GM12892 (cell line): ENCODE results near the gene AAMP.

Experiments used
- DNase-seq: peaks from one replicate; pipeline ENCODE4 v3.0.0; 2011; ENCODE audit not compliant: insufficient read length
- FAIRE-seq: peaks from 2 replicates; lab custom pipeline; 2011; peaks lifted over from hg19 to GRCh38; lab: Jason Lieb, UNC
- POLR2A ChIP-seq: IDR thresholded peaks from 2 replicates; pipeline ENCODE4 v1.6.1; 2011; ENCODE audit warnings: low read depth, low read length, control low read depth
- POLR2AphosphoS5 ChIP-seq: IDR thresholded peaks from 2 replicates; pipeline ENCODE4 v1.6.1; 2011; ENCODE audit warnings: low read depth, low read length, control low read depth
- TAF1 ChIP-seq: IDR thresholded peaks from 2 replicates; pipeline ENCODE4 v1.6.1; 2011; ENCODE audit warnings: low read depth, mild to moderate bottlenecking, control low read depth, low read length, borderline replicate concordance

The AAMP gene

DNA sequence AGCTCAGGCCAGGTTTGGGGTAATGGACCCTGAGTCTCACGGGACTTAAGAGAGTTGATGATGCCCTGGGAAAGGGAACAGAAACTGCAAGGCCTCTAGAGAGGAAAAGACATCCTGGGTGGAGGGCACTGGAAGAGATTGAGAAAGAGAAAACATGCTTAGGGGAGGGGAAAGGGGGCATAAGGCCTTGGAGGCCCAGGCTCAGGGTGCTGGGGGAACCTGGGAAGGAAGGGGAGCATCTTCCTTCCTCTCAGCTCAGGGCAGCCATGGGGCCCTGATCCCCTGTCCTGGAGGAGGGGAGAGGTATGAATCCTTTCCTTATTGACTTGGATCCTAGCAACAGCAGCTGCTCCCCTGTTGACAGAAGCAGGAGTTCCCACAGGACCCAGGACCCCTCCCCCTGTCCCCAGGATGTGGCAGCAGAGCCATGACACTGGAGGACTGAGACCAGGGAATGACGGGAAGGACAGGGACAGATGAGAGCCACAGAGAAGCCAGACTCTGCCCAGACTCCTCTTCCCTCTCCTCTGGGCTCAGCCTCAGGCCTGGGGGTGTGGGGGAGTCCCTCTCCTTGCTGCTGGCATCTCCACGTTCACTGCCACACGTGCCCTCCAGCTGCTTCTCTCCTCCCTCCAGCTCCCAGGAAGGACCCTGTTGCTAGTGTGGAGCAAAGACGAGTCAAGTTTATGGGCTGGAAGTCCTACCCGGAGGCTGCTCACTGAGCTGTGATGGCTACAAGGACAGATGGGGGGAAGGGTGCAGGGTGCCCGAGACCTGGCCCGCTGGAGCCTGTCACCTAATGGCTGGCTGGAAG is 8.3 kb downstream of the AAMP start:
- TF ChIP-seq TAF1 (no peak), POLR2AphosphoS5 (no peak), POLR2A (no peak)
- no peak for DNase-seq

DNA sequence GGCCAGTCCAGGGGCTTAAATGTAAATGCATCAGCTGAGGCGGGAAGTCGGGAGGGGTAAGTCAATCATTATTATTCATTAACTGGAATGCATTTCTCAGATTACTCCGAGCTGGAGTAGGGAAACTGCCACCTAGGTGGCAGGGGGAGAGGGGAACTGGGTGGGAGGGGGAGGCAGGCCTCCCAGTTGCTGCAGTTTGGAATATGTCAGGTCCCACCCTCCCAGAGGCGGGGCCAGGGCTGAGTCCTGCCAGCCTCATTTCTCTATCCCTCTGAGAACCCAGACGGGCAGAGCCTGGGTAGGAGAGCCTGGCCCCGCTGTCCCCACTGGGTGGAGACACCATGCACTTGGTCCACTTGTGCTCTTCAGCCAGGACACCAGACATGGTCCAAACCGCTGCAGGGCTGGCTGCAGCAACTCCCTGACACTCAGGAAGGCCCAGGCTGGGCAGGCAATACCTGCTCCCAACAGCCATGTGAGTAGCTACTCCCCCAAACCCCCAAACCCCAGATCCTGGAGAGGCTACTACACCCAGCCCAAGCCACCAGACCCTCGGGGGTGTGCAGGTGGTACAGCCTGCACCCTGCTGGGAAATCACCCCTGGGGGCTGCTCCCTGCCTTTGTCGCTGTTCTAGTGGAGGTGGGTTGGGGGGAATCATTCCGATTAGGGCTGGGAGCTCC is 9.1 kb downstream of the AAMP start, which contains the start of gene GPBAR1:
Gene GPBAR1, plus strand, starts transcription at position 274 of the 681 bp plus-strand sequence. CDS start 1,710 bp downstream, outside the sequence.
- FAIRE-seq = no peak

More for the DNA sequence above, 8.3 kb downstream of the AAMP start:
- no peak for FAIRE-seq

DNA sequence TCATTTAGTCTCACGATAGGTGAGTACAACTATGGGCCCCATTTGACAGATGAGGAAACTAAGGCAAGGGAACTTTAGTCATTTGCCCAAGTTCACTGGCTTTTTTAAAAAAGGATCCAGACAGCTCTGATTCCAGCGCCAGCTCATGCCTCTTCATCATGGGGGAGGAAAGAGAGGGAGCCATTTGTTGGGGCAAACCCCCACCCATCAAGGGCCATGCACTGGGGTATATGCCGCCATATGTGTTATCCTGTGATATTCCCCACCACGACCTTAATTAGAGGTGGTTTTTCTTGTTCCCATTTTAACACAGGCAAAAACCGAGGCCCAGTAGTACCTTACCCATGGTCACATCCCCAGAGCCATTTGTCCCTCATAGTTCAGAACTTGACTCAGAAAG is 9.8 kb downstream of the AAMP start:
- DNase-seq (no peak), FAIRE-seq (no peak)
- TF ChIP-seq TAF1 (no peak), POLR2A (no peak), POLR2AphosphoS5 (no peak)

More for the DNA sequence above, 9.1 kb downstream of the AAMP start, which contains the start of gene GPBAR1:
- no peak for TF ChIP-seq POLR2AphosphoS5
- TF ChIP-seq POLR2A = no peak
- TF ChIP-seq TAF1 = no peak
- no peak for DNase-seq

DNA sequence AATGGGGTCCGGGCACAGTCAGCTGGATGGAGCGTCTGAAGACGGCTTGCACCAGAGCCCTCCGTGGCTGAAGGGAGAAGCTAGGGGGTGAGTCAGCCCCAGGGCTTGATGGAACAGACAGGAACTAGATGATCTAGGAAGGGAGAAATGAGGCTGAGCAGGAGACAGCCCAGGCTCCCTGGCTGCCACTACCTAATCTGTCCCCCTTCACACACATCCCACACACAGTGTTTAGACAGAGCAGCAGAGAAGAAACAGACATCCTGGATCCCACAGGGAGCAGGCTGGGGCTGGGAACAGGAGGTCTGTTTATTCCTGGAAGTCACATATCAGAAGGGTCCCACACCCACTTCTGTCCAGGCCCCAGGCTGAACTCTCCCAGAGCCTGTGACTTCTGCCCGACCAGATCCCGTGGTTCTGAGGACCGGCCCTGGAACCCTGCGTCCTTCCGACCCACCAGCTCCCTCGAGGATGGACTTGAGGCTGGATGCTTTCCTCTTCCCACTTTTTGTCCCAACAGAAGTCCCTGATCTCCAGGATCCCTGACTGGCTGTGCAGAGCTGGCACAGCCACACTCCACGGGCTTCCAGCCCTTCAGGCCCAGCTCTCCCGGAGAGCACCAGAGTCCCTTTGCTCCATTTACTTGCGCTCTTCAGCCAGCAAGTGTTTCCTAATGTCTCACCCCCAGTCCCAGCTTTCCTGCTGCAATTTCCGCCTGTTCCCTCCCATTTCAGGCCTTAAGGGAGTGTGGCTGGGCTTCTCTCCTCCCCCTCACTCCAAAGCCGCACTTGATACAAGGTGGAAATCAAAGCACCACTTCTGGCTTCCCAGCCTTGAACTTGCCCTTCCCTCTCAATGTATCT is 10.6 kb downstream of the AAMP start:
- FAIRE-seq (no peak), DNase-seq (no peak)
- TF ChIP-seq POLR2A (no peak), POLR2AphosphoS5 (no peak), TAF1 (no peak)

DNA sequence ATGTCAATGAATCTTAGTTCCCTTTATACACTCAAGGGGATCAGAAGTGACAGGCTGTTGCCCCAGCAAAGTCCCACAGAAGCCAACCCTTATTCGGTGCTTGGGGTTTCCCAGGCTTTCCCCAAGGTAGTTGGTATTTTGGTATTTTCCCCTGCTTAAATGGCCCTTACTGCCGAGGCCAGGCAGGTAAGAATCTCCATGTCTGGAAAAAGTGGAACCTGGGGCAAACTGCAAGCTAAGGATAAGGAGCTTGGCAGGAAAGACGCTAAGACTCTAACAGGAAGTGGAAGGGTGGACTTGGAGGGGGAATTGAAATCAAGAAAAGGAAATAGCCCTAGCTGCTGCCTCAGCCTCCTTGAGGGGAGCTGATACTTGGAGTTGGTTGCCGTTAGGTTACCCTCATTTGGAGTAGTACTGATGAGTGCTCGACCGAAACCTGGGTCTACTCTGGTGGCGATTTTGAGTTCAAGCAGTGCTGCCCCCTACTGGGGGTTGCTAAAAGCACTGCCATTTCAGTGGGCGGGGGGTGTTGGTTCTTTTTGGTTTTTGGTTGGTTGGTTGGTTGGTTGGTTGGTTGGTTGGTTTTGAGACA is 12.5 kb downstream of the AAMP start:
- DNase-seq (peak; percentile 66), FAIRE-seq (peak; percentile 94)
- TF ChIP-seq TAF1 = no peak
- no peak for TF ChIP-seq POLR2AphosphoS5
- TF ChIP-seq POLR2A = no peak; the same call in 1 of the 2 replicates

DNA sequence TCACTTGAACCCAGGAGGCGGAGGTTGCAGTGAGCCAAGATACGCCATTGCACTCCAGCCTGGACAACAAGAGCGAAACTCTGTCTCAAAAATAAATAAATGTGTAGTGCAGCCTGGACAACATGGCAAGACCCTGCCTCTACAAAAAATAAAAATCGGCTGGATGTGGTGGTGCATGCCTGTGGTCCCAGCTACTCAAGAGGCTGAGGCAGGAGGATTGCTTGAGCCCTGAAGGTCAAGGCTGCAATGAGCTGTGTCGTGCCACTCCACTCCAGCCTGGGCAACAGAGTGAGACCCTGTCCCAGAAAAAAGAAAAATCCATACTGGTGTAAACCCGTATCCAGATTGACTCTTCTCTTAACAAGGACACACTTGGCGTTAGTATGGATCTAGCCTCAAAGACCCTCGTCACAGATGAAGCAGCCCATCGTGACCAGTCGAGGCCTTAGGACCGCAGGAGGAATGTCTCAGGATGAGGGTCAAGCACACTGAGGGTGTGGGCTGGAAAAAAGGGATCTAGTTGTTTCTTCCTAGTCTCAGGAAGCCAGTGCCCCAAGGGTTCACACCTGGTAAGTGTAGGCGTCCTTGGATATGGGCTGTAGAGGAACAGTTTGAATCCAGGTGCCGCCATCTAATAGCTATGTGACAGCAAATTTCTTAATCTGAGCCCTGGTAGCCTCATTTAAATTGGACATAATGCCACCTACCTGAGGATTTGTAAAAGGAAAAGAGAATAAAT is 13.2 kb downstream of the AAMP start:
- FAIRE-seq (peak; percentile 27), DNase-seq (no peak)
- TF ChIP-seq POLR2A = peak; percentile 38; the same call in 1 of the 2 replicates
- TF ChIP-seq POLR2AphosphoS5 = peak; percentile 59
- no peak for TF ChIP-seq TAF1

DNA sequence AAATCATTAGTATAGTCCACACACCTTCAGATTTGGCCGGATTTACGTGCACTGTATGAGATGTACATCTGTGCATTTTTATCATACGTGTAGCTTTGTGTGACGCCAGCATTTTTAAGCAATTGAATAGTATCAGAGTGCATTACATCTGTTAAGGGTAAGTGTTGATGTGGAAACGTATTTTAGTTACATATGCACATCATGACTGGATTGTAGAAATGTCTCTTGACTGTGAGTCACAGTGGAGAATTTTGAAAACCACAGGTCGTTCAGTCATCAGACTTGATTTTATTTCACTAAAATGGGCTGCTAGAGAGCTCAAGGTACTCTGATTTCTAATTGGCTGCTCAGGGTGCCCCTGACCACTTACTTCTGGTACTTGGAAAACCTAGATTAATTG is 14.5 kb downstream of the AAMP start:
- TF ChIP-seq POLR2A (0 out of 2 replicates have a peak, but pooled peaks have one; percentile 18), POLR2AphosphoS5 (no peak), TAF1 (no peak)
- no peak for FAIRE-seq
- no peak for DNase-seq

DNA sequence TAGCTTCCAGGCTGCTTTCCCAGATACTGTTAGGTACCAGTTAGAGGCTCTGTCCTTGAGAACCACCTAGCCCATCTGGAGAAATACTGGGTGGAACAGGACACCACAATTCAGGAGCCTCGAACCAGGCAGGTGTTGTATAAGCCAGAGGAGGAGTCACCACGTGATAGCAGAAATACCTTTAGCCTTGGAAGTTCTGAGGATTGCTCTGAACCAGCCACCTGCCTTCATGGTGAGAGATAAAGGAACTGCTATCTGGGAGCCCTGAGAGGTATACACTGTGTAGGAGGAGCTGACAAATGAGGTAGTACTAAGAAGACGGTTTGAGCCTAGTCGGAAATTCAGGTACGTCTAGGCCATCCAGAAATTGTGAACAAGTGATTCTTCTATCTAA is 16.7 kb downstream of the AAMP start:
- no peak for DNase-seq
- no peak for FAIRE-seq
- TF ChIP-seq POLR2AphosphoS5 (0 out of 2 replicates have a peak, but pooled peaks have one; percentile 1), POLR2A (no peak)

DNA sequence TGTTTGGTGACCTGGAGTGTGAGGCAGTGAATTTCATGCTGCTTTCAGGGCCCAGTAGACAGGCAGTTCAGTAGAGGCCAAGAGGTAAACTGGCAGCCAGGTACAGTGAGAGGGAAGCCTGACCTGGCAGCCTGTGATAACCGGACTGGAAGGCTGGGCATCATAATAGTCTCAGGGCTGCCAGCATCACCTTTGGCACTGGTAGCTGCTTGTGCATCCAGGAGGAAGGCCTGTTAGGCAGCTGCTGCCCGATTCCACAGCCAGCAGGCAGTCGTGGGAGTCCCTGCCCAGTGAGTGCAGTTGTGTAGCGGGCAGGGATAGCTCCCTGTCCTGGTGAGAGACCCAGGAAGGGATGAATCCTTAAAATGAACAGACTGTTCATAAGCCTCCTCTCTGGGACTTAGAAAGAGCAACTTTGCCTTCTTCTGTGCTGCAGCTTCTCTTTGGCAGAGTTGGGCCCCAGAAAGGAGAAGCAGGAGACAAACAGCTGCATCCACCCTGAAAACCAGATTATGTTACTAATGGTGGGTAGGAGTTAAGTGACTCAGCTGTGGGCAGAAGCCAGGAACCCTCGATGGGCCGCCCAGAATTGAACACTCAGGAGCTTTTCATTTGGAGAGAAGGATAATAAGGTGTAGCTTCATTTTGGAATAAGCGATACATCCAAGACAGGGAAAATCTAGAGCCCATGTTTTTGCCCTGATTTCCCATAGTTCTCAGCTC is 17.3 kb downstream of the AAMP start:
- no peak for DNase-seq
- peak; percentile 10; the same call in 1 of the 2 replicates for TF ChIP-seq POLR2AphosphoS5
- TF ChIP-seq POLR2A = peak; percentile 20; the same call in 1 of the 2 replicates
- TF ChIP-seq TAF1 = no peak
- FAIRE-seq = no peak

DNA sequence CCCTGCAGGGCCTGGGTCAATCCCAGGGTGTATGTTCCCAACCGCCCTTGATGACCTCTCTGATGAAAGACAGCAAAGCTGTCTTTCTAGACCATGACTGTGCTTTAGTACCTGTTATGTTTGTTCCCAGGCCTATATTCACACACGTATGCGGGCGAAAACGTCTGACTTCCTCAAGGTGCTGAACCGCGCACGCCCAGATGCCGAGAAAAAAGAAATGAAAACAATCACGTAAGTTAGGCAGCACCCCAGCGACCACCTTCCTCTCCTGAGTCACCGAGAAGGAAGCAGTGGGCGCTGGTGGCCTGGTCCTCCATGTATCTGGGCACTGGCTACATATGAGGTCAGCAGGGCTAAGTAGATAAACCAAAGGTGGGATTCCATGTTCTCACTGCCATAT is 20.2 kb downstream of the AAMP start:
- FAIRE-seq = no peak
- TF ChIP-seq POLR2AphosphoS5 = no peak; the same call in 1 of the 2 replicates
- no peak for TF ChIP-seq POLR2A
- TF ChIP-seq TAF1 = no peak

More for the DNA sequence above, 20.2 kb downstream of the AAMP start:
- DNase-seq = no peak
